Suppressor macrophage treated with lipopolysaccharide for 1 hour (primary cell): ENCODE measurements around the gene TBL1X.

Experiments
- DNase-seq, 3 donors: peaks; one replicate each; pipeline ENCODE4 v3.0.0-alpha.2; 2020 to 2022

The TBL1X gene

DNA sequence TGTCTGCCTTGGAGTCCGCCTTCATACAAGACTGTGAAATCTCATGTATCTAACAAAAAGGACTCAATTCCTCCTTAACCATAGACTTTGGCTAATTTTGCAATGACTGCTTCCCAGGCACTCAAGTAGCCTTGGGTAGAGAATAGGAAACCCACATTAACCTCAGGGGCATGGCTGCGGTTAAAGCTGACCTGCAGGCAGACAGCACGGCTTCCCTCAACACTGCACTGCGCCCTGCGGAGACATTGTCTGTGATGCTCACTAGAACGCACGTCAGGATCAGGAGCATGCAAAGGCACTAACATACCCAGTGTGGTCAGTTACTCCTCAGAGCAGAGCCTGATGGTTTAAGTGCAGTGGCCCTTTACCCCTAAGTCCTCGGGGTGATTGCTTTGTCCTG lies 311.1 kb downstream of the TBL1X start:
- DNase-seq: no peak

GRCh38 chrX:9781941-9782340 lies 317.1 kb downstream of the TBL1X start:
- DNase-seq: no peak

- no peak for DNase-seq
These were observed 319.5 kb downstream of the TBL1X start for GRCh38 chrX:9784332-9784731.

DNA sequence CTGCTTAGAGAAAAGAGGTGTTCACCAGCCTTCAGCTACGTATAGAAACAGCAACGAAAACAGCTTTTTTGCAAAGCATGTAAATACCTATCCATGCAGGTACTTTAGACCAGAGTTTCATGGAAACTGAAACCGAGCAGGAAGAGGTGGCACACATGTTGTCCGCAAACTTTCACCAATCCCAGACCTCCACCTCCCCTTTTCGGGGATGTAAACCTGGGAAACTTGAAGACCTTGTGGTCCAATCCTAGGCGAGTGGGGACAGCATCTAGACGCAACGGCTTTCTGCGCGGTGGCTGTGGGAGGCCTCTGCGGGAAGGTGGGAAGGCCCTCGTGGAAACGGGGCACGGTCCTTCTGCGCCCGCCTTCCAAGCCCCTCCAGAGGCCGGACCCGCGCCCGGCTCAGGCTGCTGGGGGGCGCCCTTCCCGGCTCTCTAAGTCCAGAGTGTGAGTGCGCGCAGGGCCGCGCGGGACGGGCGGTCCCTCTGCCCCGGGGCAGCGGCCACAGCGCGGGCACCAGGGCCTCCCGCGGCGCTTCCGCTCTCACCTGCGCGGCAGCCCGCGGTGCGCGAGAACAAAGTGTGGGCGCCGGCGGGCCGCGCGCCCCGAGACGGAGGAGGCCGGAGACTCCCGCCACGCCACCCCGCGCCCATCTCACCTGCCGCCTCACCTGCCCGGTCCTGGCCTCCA lies 320.5 kb downstream of the TBL1X start:
- no peak for DNase-seq

- DNase-seq: peak in 1 of 3 donors; percentile 1
These were observed 321.3 kb downstream of the TBL1X start, which contains the start of gene SHROOM2 for GRCh38 chrX:9785944-9786797. TSS of gene SHROOM2 (plus strand) at chrX:9786429. CDS start at chrX:9786546, 117 bp downstream.

DNA sequence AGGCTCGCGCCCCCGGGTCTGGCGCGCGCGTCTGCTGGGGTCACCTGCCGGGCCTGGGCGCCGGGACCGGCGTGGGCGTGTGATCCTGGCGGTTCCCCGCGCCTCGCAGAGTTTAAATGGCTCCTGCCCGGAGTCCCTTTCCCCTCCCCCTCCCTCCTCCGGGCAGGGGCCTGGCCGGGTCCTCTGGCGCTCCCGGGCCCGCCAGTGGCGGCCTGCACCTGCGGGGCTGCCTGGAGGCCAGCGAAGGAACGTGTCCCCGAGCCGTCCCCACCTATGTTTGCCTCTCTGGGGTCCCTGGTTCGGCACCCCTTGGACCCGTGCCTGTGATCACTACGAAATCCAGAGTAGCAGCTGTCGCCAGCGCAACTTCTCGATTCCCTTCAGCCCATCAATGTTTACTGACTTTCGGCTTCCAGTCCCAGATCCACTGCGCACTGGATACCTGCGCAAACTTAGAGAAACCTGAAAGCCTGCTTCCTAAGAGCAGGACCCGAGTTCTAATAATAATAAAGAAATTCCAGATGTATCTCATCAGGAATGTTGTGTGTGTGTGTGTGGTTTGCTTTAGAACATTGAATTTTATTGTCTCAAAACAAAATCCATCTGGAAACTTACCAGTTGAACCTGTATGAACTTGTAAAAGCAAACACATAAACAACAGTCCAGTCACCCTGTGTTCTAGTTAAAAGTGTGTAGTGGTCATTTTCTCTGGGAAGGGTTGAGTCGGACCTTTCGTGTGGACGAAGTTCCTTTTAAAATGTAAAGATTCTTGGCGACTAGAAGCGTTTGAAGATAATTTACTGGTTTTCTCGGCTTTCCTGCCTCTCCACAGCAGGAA lies 322.2 kb downstream of the TBL1X start:
- no peak for DNase-seq

DNA sequence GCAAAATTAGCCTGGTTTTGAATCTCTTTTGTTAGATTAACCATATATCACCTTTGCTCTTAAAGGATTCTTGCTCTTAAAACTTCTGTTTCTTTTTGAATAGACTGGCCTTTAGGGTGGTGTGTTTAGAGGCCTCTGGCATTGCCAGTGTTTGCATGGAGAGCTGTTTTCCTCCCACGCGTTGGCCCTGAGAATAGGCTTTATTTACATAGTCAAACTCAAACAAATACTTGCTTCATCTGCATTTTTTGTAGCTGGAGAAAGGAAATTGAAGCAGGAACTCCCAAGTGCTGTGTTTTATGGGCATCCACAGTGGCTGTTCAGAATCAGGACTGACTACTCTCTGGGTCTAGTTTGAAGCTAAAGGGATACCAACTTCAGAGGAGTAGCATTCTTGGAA lies 324.1 kb downstream of the TBL1X start:
- no peak for DNase-seq

DNA sequence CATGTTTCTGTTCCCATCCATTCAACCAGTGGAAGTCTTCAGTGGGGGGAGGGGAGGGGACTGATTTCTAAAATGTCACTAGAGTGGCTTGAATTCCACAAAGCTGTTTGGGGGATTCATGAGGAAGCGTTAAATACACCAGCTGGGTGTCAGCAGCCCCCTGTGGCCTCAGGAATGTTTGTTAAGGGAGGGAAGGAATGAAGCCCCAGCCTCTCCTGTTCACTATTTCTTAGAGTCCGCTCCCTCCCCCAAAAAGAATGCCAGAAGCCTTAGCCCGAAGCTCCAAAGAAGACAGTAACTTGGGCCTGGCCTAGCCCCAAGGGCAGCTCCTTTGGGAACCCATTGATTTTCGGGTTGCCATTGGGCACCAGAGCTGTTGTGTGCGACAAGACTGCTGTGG lies 324.7 kb downstream of the TBL1X start:
- DNase-seq: no peak
